Stimulated activated CD4-positive, alpha-beta T cell treated with anti-CD3 and anti-CD28 coated beads, Interleukin-12 subunit alpha, Interleukin-12 subunit beta, amount 100 ng/mL, for 24 hours (primary cell): Measurements from ENCODE around the gene NLGN1.
"Not testable (repeated sequence)": the region's sequence is repeated elsewhere in the genome, so short reads cannot be mapped to it uniquely, and the experiment has no call there.

Experiments
- DNase-seq, 2 experiments: peaks; one replicate each; pipeline ENCODE4 v3.0.0-alpha.2; 2020; ENCODE audit warnings: low read depth in 2 of 2

NLGN1 gene

GRCh38 chr3:173556546-173556945 is 159.0 kb downstream of the NLGN1 start:
- DNase-seq = no peak

DNA sequence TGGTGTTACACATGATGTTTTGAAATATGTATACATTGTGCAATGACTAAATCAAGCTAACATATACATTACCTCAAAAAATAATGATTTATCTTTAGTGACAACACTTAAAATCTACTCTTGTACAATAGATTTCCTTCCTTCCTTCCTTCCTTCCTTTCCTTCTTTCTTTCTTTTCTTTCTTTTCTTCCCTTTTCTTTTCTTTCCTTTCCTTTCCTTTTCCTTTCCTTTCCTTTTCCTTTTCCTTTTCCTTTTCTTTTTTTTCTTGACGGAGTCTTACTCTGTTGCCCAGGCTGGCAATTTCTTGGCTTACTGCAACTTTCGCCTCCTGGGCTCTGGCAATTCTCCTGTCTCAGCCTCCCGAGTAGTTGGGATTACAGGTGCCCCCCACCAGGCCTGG is 170.5 kb downstream of the NLGN1 start:
- no peak for DNase-seq

DNA sequence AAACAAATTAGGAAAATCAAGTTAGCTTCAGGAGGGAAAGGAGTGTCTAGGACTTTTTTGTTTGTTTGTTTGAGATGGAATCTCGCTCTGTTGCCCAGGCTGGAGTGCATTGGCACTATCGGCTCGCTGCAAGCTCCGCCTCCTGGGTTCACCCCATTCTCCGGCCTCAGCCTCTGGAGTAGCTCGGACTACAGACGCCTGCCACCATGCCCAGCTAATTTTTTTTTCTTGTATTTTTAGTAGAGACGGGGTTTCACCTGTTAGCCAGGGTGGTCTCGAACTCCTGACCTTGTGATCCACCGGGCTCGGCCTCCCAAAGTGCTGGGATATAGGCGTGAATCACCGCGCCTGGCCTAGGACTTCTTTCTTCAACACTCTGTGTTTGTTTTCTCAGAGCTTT is 171.1 kb downstream of the NLGN1 start:
- no peak for DNase-seq

DNA sequence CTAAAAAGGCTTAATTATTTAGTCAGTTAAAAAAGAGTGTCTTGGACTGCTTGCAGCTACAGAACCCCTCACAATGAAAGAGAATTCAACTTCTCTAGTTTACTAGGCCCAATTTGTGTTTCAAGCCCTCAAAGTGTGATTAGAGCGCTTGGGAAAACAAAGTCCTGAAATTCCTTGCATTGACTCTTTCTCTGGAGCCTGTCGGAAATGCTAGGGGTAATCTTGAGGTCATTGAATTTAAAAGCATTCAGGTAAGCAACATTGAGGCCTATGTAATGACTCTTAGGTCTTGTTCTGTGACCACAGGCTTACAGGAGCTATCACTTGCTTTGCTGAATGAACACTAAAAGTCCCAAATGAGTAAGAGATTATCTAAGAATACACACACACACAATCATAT is 186.0 kb downstream of the NLGN1 start:
- no peak for DNase-seq

DNA sequence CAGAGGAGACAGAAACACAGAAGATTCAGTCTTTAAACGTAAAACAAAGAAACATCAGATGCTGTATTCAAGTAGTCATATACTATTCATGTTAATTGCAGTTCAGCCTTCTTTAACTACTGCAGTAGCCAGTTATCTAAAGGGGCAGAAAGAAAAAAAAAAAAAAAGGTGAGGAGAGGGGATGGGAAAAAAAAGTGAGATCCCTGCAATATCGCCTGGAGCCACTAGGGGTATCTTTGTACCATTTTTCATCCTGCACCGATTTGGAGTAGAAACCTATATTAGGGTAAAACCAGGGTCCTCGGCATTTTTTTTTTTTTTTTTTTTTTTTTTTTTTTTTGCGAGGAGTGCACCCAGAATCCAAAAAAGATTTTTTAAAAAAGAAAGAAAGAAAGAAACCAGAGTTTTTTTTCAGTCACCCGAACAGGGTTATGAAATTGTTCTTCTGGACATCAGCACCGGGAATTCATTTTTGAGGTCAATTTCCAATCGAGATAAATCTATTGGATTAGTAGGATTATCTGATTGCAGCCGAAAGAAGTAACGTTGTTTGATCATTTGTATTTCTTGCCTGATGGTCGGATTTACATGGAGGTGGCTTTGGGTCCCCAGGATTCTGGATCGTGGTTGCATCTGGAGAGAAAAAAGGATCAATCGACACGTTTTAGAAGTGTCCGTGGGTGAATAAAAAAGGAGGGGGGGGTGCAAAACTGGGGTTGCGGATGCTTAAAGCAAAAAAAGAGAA is 186.7 kb downstream of the NLGN1 start:
- no peak for DNase-seq

DNA sequence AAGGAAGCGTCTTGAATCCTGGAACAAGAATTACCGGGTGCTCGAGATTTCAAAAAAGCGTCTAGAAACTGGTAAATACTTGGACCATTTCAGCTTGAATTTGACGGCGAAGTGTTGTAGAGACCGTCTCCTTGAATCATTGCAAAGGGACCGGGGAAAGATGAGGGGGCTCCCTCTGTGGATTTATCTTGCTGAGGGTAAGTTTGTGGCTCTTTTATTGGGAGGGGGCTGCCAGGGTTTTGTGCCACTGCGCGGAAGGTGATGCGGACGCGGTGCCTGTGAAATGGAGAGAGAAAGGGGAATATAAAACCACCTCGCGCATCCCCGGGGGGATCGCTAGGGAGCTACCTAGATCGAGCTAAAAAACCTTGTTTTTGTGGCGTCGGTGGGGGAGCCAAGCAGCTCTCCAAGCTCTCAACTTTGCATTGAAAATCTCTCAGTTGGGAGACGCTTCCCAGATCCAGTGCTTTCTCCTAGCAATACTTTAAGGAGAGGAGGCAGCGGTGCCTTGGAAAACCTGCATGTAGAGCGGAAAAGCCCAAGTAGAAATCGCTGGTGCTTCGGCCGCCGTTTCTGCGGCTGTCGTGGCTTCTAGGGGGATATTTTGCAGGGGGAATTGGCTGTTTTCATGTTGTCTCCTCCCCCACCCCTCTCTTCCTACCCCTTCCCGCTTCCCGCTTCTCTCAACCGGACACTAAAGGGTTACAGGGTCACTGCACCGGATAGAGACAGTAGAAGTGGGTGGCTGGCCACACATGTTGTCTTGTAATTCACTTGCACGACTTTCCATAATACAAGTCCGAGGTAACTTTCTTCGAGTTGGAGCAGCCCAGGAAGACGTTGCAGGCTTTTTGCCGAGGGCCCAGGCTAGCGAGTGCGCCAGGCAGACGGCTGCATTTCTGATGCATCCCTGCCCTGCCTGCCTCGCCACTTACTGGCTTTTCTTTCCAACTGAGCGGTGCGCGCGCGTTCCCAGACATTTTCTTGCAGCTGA is 187.6 kb downstream of the NLGN1 start:
- no peak for DNase-seq

DNA sequence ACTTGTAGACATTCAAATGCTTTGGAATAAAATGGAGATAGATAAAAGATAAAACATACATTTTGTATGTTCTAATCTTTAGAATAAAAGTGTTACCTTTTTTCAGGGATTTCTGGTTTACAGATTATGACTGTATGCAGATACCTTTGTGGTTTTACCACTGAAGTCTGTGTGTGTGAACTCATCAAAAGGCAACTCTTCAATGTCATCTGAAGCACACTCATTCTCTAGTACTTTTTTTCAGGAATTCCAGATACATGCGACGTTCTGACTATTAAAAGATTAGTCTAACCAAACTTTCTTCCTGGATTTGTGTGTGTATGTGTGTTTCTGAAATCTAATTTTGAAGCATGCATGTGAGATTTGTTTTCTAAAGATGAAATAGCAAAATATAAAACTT is 188.6 kb downstream of the NLGN1 start:
- no peak for DNase-seq

GRCh38 chr3:173587055-173587454 is 189.5 kb downstream of the NLGN1 start:
- no peak for DNase-seq

- no peak for DNase-seq
These were observed 191.0 kb downstream of the NLGN1 start for GRCh38 chr3:173588556-173588955.

- no peak for DNase-seq
These were observed 191.6 kb downstream of the NLGN1 start for GRCh38 chr3:173589116-173589515.

- DNase-seq = no peak
These were observed 193.9 kb downstream of the NLGN1 start for GRCh38 chr3:173591401-173591800.

DNA sequence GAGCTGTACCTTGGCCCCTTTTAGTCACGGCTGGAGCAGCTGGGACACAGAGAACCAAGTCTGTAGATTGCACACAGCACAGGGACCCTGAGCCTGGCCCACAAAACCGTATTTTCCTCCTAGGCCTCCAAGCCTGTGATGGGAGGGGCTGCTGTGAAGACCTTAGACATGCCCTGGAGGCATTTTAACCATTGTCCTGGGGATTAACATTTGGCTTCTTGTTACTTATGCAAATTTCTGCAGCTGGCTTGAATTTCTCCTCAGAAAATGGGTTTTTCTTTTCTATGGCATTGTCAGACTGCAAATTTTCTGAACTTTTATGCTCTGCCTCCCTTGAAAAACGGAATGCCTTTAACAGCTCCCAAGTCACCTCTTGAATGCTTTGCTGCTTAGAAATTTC is 197.3 kb downstream of the NLGN1 start:
- not testable (repeated sequence) for DNase-seq

DNA sequence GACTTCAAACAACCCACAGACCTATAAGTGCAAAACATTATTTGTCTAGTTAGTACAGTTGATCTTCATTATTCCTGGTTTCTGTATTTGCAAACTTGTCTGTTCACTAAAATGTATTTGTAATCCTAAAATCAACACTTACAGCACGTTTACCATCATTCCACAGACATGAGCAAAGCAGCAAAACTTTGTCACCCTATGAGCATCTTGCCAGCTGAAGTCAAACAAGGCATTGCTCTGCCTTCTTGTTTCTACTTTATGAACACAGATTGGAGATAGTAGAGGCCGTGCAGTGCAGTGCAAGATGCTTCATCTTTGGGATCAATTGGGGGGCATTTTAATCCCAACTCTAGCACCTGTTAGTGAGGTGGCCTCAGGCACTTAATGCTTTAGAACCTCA is 202.1 kb downstream of the NLGN1 start:
- no peak for DNase-seq

DNA sequence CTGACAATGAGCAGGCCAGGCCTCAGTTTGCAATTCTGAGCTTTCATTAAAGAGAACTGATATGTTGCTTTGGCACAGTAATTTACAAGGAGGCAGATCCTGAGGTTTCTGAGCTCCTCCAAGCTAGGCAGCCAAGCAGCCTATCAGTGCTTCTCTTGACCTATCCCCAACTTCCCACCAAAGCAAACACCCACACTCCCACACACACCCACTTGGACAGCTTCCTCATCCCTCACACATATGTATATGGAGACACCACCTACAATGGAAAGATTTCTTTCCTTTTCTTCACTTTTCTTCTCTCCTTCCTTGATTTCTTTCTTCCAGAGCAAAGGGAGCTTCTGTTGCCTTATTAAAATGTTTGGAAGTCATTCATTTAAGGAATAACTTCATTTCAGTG is 217.0 kb downstream of the NLGN1 start:
- no peak for DNase-seq

DNA sequence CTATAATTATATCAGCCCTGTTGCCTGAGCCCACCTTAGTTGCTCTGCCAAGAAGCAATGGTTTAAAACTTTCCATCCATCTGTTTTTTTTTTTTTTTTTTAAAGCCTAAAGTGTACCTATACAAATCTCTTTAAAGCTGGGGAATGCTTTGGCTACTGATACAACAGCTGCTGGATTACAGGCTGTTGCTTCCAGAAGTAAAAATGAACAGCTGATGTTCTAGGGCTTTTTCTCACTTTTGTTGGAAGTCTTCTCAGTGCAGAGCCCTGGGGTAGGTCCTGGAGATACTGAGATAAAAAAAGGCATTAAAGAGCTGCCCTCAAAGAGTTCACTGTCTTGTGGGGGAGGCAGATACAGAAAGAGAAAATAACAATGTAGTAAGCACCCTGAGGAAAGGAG is 218.1 kb downstream of the NLGN1 start:
- no peak for DNase-seq

DNA sequence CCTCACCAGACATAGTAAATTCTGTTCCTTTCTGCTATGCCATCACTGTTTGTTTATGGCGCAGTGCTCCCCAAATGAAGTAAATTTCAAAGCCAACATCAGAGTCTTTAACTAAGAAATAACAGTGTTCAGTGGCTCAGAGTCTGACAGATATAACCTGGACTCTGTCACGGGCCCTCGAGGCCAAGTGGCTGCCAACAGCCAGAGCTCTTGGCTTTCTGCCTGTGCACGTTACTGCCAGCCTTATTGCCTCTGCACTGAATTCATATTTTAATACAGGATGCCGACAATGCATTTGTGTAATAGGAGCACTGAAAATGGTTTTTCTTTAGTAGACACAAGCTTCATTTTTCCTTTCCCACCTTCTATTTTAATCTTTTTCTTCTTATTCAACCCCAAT is 219.9 kb downstream of the NLGN1 start:
- DNase-seq = no peak

DNA sequence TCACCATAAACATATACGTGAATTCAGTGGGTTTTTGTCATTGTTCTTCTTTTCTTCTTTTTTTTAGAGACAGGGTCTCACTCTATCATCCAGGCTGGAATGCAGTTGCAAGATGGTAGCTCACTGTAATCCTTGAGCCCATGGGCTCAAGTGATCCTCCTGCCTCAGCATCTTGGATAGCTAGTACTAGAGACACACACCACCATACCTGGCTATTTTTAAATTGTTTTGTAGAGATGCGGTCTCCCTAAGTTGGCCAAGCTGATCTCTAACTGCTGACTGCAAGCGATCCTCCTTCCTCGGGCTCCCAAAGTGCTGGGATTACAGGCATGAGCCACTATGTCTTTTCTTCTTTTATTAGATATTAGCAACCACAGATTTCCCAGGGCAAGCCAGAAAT is 220.6 kb downstream of the NLGN1 start:
- DNase-seq = no peak

GRCh38 chr3:173618703-173619102 is 221.2 kb downstream of the NLGN1 start:
- no peak for DNase-seq

DNA sequence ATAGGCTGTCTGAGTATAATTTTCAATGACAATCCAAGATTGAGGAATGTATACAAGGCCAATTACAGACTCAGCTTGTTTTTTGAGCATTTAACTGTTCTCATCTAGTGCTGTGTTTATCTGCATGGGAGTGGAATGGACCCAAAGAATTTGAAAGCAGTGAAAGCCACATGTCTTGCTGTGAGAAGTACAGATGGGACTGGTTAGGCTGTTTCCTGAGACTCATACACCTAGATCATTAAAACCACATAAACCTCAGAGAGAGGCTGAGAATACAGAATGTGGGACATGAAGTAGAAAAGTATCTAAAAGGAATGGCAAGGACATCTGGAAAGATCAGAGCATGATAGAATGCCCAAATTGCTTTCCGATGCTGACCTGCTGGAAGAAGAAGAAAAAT is 224.6 kb downstream of the NLGN1 start:
- no peak for DNase-seq

- no peak for DNase-seq
These were observed 226.5 kb downstream of the NLGN1 start for GRCh38 chr3:173624086-173624485.

GRCh38 chr3:173630849-173631248 is 233.3 kb downstream of the NLGN1 start:
- DNase-seq = no peak

DNA sequence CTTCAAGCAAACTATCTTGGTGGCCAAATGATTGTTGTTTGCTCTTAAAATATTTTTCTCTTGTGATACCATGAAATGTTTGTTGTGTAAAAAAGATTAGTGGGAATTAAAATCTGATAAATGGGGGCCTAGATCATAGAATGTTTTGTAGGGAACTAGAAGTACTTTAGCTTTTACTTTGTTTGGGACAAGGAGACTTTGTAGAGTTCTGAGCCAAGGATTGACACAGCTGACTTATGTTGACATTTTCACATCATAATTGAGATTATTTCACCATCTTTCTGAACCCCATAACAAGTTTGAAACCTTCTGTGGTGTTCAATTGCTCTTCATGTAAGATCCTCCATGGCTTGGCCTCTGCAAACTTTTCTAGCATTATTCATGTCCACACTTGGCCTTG is 235.4 kb downstream of the NLGN1 start:
- no peak for DNase-seq

GRCh38 chr3:173635826-173636225 is 238.3 kb downstream of the NLGN1 start:
- no peak for DNase-seq
